Measurements from ENCODE around the gene AP1M2.
A peak's percentile ranks its signal among the peaks of the same experiment; 100 is the strongest.
"Not testable (repeated sequence)": the region's sequence is repeated elsewhere in the genome, so short reads cannot be mapped to it uniquely, and the experiment has no call there.

The AP1M2 gene

GRCh38 chr19:10538204-10538983, 48.7 kb downstream of the AP1M2 start:
- CTCF ChIA-PET: interaction anchor here (1.0 kb wide), 1 partner anchor 15 kb away, joined by 3 read pairs; no protein-coding TSS in a partner anchor
- POLR2A ChIA-PET: no interaction called here

GRCh38 chr19:10537668-10538067, 49.4 kb downstream of the AP1M2 start:
- no peak overlapping the region for H3K4me3 ChIP-seq (ENCODE audit: low read depth, low read length)
- TF ChIP-seq CTCF (IDR thresholded peaks at IDR 0.05; ENCODE audit: insufficient read depth, low read length, missing control alignments): no peak
- no peak for DNase-seq (ENCODE audit: low read depth, low spot score)
- ChIA-PET POLR2A (no interaction called here), CTCF (interaction anchor here (1.0 kb wide), 1 partner anchor 14 kb away, joined by 3 read pairs; no protein-coding TSS in a partner anchor)

More at GRCh38 chr19:10538204-10538983, 48.7 kb downstream of the AP1M2 start:
- no peak for DNase-seq (ENCODE audit: low read depth, low spot score)
- no peak overlapping the region for H3K4me3 ChIP-seq (ENCODE audit: low read depth, low read length)
- TF ChIP-seq CTCF (IDR thresholded peaks at IDR 0.05; ENCODE audit: insufficient read depth, low read length, missing control alignments): no peak

- TF ChIP-seq CTCF (IDR thresholded peaks at IDR 0.05; ENCODE audit: insufficient read depth, low read length, missing control alignments): no peak
- CTCF ChIA-PET: interaction anchor here (1.1 to 1.5 kb wide), 4 partner anchors 17 to 108 kb away, joined by 3 to 4 read pairs (median 4); no protein-coding TSS in a partner anchor
- H3K4me3 ChIP-seq (ENCODE audit: low read depth, low read length): no peak overlapping the region
- POLR2A ChIA-PET: interaction anchor here (0.6 kb wide), 1 partner anchor 16 kb away, joined by 5 read pairs; no protein-coding TSS in a partner anchor
- no peak for DNase-seq (ENCODE audit: low read depth, low spot score)
Observed at GRCh38 chr19:10535613-10536012, 51.5 kb downstream of the AP1M2 start.

- H3K4me3 ChIP-seq (ENCODE audit: low read depth, low read length): no peak overlapping the region
- peak; percentile 94 for DNase-seq (ENCODE audit: low read depth, low spot score)
- CTCF ChIA-PET: interaction anchor here (0.6 to 1.5 kb wide), 10 partner anchors 9 to 331 kb away, joined by 3 to 6 read pairs (median 4); partner anchors contain the start of gene QTRT1
- POLR2A ChIA-PET: no interaction called here
- TF ChIP-seq CTCF (IDR thresholded peaks at IDR 0.05; ENCODE audit: insufficient read depth, low read length, missing control alignments): no peak
Observed at GRCh38 chr19:10533646-10534386, 53.3 kb downstream of the AP1M2 start.

GRCh38 chr19:10532457-10532856, 54.7 kb downstream of the AP1M2 start:
- ChIA-PET CTCF (interaction anchor here (0.6 to 1.5 kb wide), 3 partner anchors 9 to 16 kb away, joined by 3 to 4 read pairs (median 3); partner anchors contain the start of gene S1PR5), POLR2A (interaction anchor here (0.7 kb wide), 1 partner anchor 30 kb away, joined by 3 read pairs; no protein-coding TSS in a partner anchor)
- no peak for DNase-seq (ENCODE audit: low read depth, low spot score)
- H3K4me3 ChIP-seq (ENCODE audit: low read depth, low read length): no peak overlapping the region
- no peak for TF ChIP-seq CTCF (IDR thresholded peaks at IDR 0.05; ENCODE audit: insufficient read depth, low read length, missing control alignments)

- CTCF ChIA-PET: interaction anchor here (0.9 to 1.2 kb wide), 2 partner anchors 22 to 54 kb away, joined by 3 read pairs; no protein-coding TSS in a partner anchor
Observed at GRCh38 chr19:10526887-10527286, 60.2 kb downstream of the AP1M2 start.

More at GRCh38 chr19:10526887-10527286, 60.2 kb downstream of the AP1M2 start:
- H3K4me3 ChIP-seq (ENCODE audit: low read depth, low read length); POLR2A ChIA-PET; DNase-seq (ENCODE audit: low read depth, low spot score): not testable (repeated sequence)

Measured in AG04449 (cell line).